OCI-LY1 (cell line): ENCODE measurements around the gene PDGFRB.

ENCODE experiments used
- CTCF ChIP-seq: fragments of 200-600 bp; sonication (generic), shearing (Covaris generic); IDR thresholded peaks from 2 replicates; pipeline ENCODE4 v1.5.1; 2017; ENCODE audit warnings: mild to moderate bottlenecking, antibody characterized with exemption, low read length, moderate library complexity, mixed read lengths
- EZH2 ChIP-seq: fragments of 200-600 bp; sonication (generic), shearing (Covaris generic); IDR thresholded peaks from 2 replicates; pipeline ENCODE4 v1.8.0; 2017; ENCODE audit warnings: borderline replicate concordance, mixed run types, mild to moderate bottlenecking, antibody characterized with exemption, low read length, moderate library complexity, mixed read lengths

- no peak for TF ChIP-seq CTCF
- no peak for TF ChIP-seq EZH2
Measured at GRCh38 chr5:150181027-150181426, 25.4 kb upstream of the PDGFRB start.
